DND-41 (cell line): ENCODE measurements around the gene MAGEA10.

ENCODE experiments used
- ATAC-seq: fragments of 200-7000 bp; cut with Tn5 transposase; 3 replicates; pipeline ENCODE4 v1.9.1; 2021; ENCODE audit warnings: low read depth; ENCODE audit not compliant: insufficient read depth
- DNase-seq: peaks from one replicate; pipeline ENCODE4 v3.0.0-alpha.2; 2020
- H2AFZ ChIP-seq: 2 replicates; pipeline ENCODE4 v1.6.0; 2012; ENCODE audit warnings: low read depth, low read length
- H3K27ac ChIP-seq: 2 replicates; pipeline ENCODE4 v1.5.1; 2012; ENCODE audit warnings: low read length, inconsistent platforms
- H3K27me3 ChIP-seq: fragments of 200-600 bp; sonication (generic); 2 replicates; pipeline ENCODE4 v1.6.0; 2012; ENCODE audit warnings: low read length, mild to moderate bottlenecking, inconsistent platforms; ENCODE audit not compliant: insufficient read depth, poor library complexity
- H3K36me3 ChIP-seq: 2 replicates; pipeline ENCODE4 v1.5.1; 2012; ENCODE audit warnings: low read length, inconsistent platforms; ENCODE audit not compliant: insufficient read depth
- H3K4me1 ChIP-seq: 2 replicates; pipeline ENCODE4 v1.5.1; 2012; ENCODE audit warnings: mild to moderate bottlenecking, low read length; ENCODE audit not compliant: insufficient read depth
- H3K4me2 ChIP-seq: 2 replicates; pipeline ENCODE4 v1.6.0; 2012; ENCODE audit warnings: mild to moderate bottlenecking, moderate library complexity, low read length, inconsistent platforms; ENCODE audit not compliant: insufficient read depth
- H3K4me3 ChIP-seq, 2 experiments: fragments of 200-600 bp in 1 of 2; shearing (Covaris generic) in 1 of 2; 2 replicates each; pipeline ENCODE4 v1.5.1; 2012 to 2016; ENCODE audit warnings: inconsistent platforms in 2 of 2, low read length in 2 of 2, mild to moderate bottlenecking in 2 of 2, low read depth in 1 of 2, moderate library complexity in 1 of 2
- H3K79me2 ChIP-seq: 2 replicates; pipeline ENCODE4 v1.6.0; 2012; ENCODE audit warnings: low read length, inconsistent platforms; ENCODE audit not compliant: insufficient read depth
- H3K9ac ChIP-seq: 2 replicates; pipeline ENCODE4 v1.6.0; 2012; ENCODE audit warnings: low read depth, mild to moderate bottlenecking, inconsistent platforms, low read length, moderate library complexity
- H3K9me3 ChIP-seq: 2 replicates; pipeline ENCODE4 v1.5.1; 2012; ENCODE audit warnings: low read length, moderate library complexity, mild to moderate bottlenecking, inconsistent platforms; ENCODE audit not compliant: insufficient read depth, severe bottlenecking
- H4K20me1 ChIP-seq: 2 replicates; pipeline ENCODE4 v1.6.0; 2012; ENCODE audit warnings: low read length; ENCODE audit not compliant: insufficient read depth
- EZH2 ChIP-seq: IDR thresholded peaks from 3 replicates; pipeline ENCODE4 v1.6.1; 2012; ENCODE audit warnings: borderline replicate concordance, low read depth, mild to moderate bottlenecking, moderate library complexity, low read length, inconsistent platforms; ENCODE audit not compliant: severe bottlenecking
- TF ChIP-seq, protein P1 (sequence below): IDR thresholded peaks from 2 replicates; pipeline ENCODE4 v1.5.1; 2012; ENCODE audit warnings: borderline replicate concordance, low read length, moderate library complexity, mild to moderate bottlenecking; ENCODE audit not compliant: poor library complexity, severe bottlenecking; ENCODE audit errors: extremely low read depth

The MAGEA10 gene

DNA sequence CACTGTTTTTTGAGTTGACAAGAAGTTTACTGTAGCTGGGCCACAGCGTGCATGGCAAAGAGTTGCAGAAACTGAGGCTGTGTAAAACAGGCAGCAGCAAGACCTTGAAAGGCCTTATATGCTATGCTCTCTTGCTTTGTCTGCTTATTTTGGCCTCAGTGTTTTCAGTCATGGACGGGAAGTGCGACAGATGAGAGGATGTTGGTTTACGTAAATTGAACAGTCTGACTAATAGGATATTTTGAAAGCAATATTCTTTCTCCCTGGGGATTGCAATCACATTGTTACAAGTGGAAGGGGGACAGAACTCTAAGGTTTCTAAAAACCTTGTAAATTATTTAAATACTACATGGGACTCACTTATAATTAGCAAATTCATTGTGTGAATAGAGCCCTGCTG lies 32.2 kb upstream of the MAGEA10 start:
- TF ChIP-seq EZH2 = no peak
- TF ChIP-seq, protein P1, sequence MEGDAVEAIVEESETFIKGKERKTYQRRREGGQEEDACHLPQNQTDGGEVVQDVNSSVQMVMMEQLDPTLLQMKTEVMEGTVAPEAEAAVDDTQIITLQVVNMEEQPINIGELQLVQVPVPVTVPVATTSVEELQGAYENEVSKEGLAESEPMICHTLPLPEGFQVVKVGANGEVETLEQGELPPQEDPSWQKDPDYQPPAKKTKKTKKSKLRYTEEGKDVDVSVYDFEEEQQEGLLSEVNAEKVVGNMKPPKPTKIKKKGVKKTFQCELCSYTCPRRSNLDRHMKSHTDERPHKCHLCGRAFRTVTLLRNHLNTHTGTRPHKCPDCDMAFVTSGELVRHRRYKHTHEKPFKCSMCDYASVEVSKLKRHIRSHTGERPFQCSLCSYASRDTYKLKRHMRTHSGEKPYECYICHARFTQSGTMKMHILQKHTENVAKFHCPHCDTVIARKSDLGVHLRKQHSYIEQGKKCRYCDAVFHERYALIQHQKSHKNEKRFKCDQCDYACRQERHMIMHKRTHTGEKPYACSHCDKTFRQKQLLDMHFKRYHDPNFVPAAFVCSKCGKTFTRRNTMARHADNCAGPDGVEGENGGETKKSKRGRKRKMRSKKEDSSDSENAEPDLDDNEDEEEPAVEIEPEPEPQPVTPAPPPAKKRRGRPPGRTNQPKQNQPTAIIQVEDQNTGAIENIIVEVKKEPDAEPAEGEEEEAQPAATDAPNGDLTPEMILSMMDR = no peak
- ATAC-seq (no peak), DNase-seq (no peak)

DNA sequence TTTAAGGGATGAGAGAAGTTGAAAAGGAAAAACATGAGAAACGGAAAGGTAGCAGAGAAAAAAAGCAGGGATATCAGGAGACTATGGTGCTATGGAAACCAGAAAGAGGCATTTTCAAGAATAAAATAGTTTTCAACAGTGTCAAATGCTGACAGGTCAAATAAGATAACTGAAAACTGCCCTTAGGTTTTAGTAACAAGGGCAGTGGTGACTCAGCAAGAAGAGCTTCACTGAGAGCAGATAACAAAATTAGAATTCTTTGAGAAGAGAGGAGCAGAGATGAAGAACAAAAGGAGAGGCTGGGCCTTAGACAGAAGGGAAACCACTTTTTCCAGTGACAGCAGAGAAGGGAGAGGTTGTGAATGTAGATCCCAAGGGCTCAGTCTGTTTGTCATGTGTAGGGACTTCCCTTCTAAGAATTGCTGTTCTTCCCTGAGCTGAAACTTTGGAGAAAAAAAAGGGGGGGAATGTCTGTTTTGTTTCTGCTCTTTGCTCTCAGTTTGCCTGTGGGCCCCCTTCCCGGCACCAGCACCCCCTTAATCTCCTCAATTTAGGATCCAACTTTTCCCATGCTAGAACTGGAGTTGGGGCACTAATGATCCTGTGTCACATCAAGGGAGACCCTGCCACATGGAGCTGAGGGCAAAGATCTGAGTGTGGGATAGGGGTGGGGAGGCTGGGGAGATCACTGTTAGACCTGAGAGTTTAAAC lies 26.8 kb upstream of the MAGEA10 start:
- Histone ChIP-seq H2AFZ (no peak overlapping the region), H3K4me3 (no peak overlapping the region), H3K79me2 (no peaks in the 10 kb centered on the region), H3K4me2 (no peak overlapping the region), H3K9ac (no peak overlapping the region), H3K27me3 (no peaks in the 10 kb centered on the region), H4K20me1 (no peaks in the 10 kb centered on the region), H3K4me1 (no peaks in the 10 kb centered on the region), H3K9me3 (no peaks in the 10 kb centered on the region), H3K36me3 (no peaks in the 10 kb centered on the region), H3K27ac (no peak overlapping the region)
- DNase-seq (no peak), ATAC-seq (no peak)
- TF ChIP-seq EZH2 = no peak
- TF ChIP-seq, protein P1 = no peak

More for the DNA sequence above, 32.2 kb upstream of the MAGEA10 start:
- Histone ChIP-seq H3K79me2 (no peaks in the 10 kb centered on the region), H3K9me3 (no peaks in the 10 kb centered on the region), H3K4me1 (no peaks in the 10 kb centered on the region), H4K20me1 (no peaks in the 10 kb centered on the region), H3K36me3 (no peaks in the 10 kb centered on the region), H3K27me3 (no peaks in the 10 kb centered on the region), H2AFZ (no peak overlapping the region), H3K27ac (no peak overlapping the region), H3K9ac (no peak overlapping the region), H3K4me3 (no peak overlapping the region), H3K4me2 (no peak overlapping the region)

DNA sequence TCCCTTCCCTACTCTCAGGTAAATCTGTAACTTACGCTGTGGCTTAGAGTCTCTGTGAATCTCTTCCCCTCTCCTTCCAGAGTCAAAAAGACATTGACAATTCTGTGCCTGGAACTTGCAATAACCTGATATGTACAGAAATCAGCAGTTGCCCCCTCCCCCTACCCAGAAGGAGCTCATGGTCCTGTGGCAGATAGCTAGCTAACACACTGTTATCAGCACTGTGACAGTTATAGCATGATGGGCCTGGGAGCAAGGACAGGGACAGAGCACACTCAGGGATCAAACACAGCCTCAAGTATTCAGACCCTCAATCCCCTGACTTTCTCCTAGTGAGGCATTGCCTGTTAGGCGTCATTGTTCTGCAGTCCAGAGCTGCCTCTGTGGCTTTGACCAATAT lies 18.7 kb upstream of the MAGEA10 start:
- no peak for DNase-seq
- H3K36me3 ChIP-seq = no peaks in the 10 kb centered on the region
- H3K4me2 ChIP-seq = no peak overlapping the region
- no peaks in the 10 kb centered on the region for H3K27me3 ChIP-seq
- no peak overlapping the region for H3K4me3 ChIP-seq
- H3K79me2 ChIP-seq = no peaks in the 10 kb centered on the region
- H4K20me1 ChIP-seq = no peaks in the 10 kb centered on the region
- H3K9ac ChIP-seq = no peak overlapping the region
- H2AFZ ChIP-seq = no peak overlapping the region
- no peak overlapping the region for H3K27ac ChIP-seq
- no peak for ATAC-seq
- TF ChIP-seq EZH2 = no peak
- TF ChIP-seq, protein P1 = no peak
- no peaks in the 10 kb centered on the region for H3K9me3 ChIP-seq
- H3K4me1 ChIP-seq = no peaks in the 10 kb centered on the region
